Progenitor cell of endocrine pancreas (in vitro differentiated cells): Measurements from ENCODE around the gene AHRR. TPM values are rescaled to one million over a fixed set of nuclear protein-coding genes. Genes with fewer than 3 reads are reported as not detected.

Source experiments
- DNase-seq: peaks from one replicate; pipeline ENCODE4 v3.0.0; 2021; ENCODE audit warnings: low spot score; ENCODE audit not compliant: unreplicated experiment
- H3K27ac Mint-ChIP-seq: 2 replicates; pipeline ENCODE4 v1.8.0; 2021; ENCODE audit warnings: mild to moderate bottlenecking, moderate library complexity, mixed read lengths
- H3K27me3 Mint-ChIP-seq: 2 replicates; pipeline ENCODE4 v1.8.0; 2021; ENCODE audit warnings: mixed read lengths
- H3K36me3 Mint-ChIP-seq: 2 replicates; pipeline ENCODE4 v1.8.0; 2022; ENCODE audit warnings: mixed read lengths; ENCODE audit not compliant: insufficient read depth
- H3K4me1 Mint-ChIP-seq: 2 replicates; pipeline ENCODE4 v1.8.0; 2021; ENCODE audit warnings: low read depth, mixed read lengths
- H3K4me3 Mint-ChIP-seq: 2 replicates; pipeline ENCODE4 v1.8.0; 2021; ENCODE audit warnings: low read depth, mild to moderate bottlenecking, moderate library complexity, mixed read lengths
- H3K9me3 Mint-ChIP-seq: 2 replicates; pipeline ENCODE4 v1.8.0; 2021; ENCODE audit warnings: low read depth, mixed read lengths
- CTCF ChIP-seq: fragments of 200-600 bp; sonication (generic); IDR thresholded peaks from one replicate; pipeline ENCODE4 v1.5.0; 2021; ENCODE audit warnings: antibody characterized with exemption, mild to moderate bottlenecking; ENCODE audit not compliant: unreplicated experiment
- total RNA-seq: library from RNA; stranded (reverse); gene quantifications from 2 replicates; pipeline ENCODE4 v1.2.1, GENCODE V29; 2021

Gene AHRR
- total RNA-seq, 1 donor from 2014 or later, result 1.3 TPM

GRCh38 chr5:426392-426976 is 105.0 kb downstream of the AHRR start:
- Mint-ChIP-seq H3K27me3 (peaks cover 3% of the 10 kb centered on the region), H3K27ac (no peak overlapping the region)

GRCh38 chr5:427415-428087 is 106.0 kb downstream of the AHRR start:
- Mint-ChIP-seq H3K27me3 (peaks cover 3% of the 10 kb centered on the region), H3K4me3 (no peak overlapping the region), H3K27ac (no peak overlapping the region), H3K4me1 (peaks cover 4% of the 10 kb centered on the region), H3K36me3 (no peaks in the 10 kb centered on the region), H3K9me3 (peaks cover 10% of the 10 kb centered on the region)
- TF ChIP-seq CTCF, result no peak
- no peak for DNase-seq

More at GRCh38 chr5:426392-426976, 105.0 kb downstream of the AHRR start:
- H3K4me1 Mint-ChIP-seq, result no peaks in the 10 kb centered on the region
- no peak for DNase-seq
- no peak for TF ChIP-seq CTCF
- peaks cover 10% of the 10 kb centered on the region for H3K9me3 Mint-ChIP-seq
- H3K4me3 Mint-ChIP-seq, result no peak overlapping the region
- H3K36me3 Mint-ChIP-seq, result no peaks in the 10 kb centered on the region

- Mint-ChIP-seq H3K27ac (no peak overlapping the region), H3K4me1 (peaks cover 4% of the 10 kb centered on the region), H3K36me3 (no peaks in the 10 kb centered on the region), H3K4me3 (no peak overlapping the region), H3K9me3 (peaks cover 10% of the 10 kb centered on the region), H3K27me3 (peaks cover 3% of the 10 kb centered on the region)
- DNase-seq, result no peak
- TF ChIP-seq CTCF, result no peak
Measured at GRCh38 chr5:428219-428618, 106.7 kb downstream of the AHRR start.

GRCh38 chr5:428754-429452 is 107.4 kb downstream of the AHRR start:
- H3K4me3 Mint-ChIP-seq, result no peak overlapping the region
- no peak for DNase-seq
- peaks cover 3% of the 10 kb centered on the region for H3K27me3 Mint-ChIP-seq
- H3K9me3 Mint-ChIP-seq, result peaks cover 10% of the 10 kb centered on the region
- H3K4me1 Mint-ChIP-seq, result peaks cover 4% of the 10 kb centered on the region
- TF ChIP-seq CTCF, result no peak
- H3K27ac Mint-ChIP-seq, result no peak overlapping the region
- no peaks in the 10 kb centered on the region for H3K36me3 Mint-ChIP-seq

GRCh38 chr5:429453-430188 is 108.1 kb downstream of the AHRR start:
- Mint-ChIP-seq H3K4me1 (peaks cover 4% of the 10 kb centered on the region), H3K9me3 (peaks cover 10% of the 10 kb centered on the region), H3K27me3 (peaks cover 3% of the 10 kb centered on the region), H3K27ac (no peak overlapping the region), H3K4me3 (no peak overlapping the region), H3K36me3 (no peaks in the 10 kb centered on the region)
- no peak for DNase-seq
- TF ChIP-seq CTCF, result no peak
